GM18499 (cell line): ENCODE results near the gene FNTB.

Experiments
- ATAC-seq: cut with Tn5 transposase; IDR thresholded peaks from one replicate; pipeline ENCODE4 v1.9.1; 2021; ENCODE audit warnings: moderate number of reproducible peaks; ENCODE audit not compliant: insufficient read depth, unreplicated experiment

The FNTB gene

DNA sequence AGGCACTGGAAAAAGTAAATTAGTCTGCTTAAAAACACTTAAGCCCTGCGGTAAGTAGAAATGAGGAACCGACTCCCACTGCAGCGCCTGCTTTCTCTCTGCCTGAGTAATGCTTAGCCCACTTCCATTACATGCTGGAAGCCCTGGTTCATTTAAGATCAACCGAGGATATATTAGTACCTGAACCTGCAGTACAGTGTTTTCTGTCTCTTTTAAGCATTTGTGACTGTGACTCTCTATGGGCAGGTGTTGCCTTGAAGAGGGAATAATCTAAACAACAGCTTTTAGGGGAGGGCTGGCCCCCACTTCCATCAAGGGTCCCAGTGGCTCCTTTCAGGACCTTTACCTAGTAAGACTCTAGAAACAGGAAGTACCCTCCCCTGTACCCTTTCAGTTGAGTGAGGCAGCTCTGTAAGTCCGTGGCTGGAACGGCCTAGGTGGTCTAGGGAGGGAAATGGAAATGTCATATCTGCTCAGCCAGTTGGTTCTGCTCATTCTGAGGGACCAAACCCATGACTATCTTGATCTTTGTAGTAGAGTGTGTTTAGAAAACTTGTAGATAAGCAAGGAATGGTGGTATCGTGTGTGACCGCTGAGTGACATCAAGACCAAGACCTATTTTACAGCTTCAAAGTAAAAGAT, 56.2 kb downstream of the FNTB start:
- ATAC-seq: no peak

DNA sequence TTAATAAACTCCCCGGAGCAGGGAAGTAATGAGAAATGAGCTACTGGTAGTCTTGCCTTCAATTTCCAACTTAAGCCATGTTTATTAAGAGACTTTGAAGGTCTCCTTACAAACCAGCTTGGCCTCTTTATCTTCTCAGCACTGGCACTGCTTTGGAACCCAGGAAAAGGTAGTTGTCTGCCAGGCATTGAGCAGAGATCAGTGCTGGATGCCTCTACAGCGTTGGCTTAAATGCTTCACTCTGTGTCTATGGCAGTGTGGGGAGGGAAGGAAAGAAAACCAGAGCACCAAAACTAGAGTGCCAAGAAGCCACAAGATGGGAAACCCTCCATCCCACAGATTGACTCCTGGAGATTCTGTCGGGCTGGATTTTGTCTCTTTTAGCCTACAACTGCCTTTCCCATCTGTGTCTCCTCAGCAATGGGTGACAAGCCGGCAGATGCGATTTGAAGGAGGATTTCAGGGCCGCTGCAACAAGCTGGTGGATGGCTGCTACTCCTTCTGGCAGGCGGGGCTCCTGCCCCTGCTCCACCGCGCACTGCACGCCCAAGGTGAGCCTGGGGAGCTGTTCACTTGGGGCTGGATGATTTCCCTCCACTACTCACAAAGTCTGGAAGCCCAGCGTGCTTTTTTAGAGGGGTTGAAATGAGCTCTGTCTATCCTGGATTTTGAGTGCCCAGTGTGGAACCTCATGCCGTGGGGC, 57.3 kb downstream of the FNTB start:
- no peak for ATAC-seq

DNA sequence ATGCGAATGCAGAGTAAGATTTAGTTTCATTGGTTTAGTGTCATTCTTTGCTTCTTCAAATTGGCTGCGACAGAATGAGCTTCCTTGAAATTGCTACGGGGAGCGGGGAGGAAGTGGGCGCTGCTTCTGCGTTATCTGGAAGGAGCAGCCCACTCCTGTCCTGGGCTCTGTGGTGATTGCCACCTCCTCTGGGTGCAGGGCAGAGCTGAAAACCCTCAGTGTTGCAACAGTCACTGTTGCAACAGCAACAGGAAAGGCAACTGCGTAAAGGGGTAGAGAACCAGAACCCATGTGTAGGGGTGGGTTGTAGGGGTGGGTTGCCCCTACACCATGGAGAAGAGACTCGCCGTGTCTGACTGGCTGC, 57.9 kb downstream of the FNTB start:
- no peak for ATAC-seq

DNA sequence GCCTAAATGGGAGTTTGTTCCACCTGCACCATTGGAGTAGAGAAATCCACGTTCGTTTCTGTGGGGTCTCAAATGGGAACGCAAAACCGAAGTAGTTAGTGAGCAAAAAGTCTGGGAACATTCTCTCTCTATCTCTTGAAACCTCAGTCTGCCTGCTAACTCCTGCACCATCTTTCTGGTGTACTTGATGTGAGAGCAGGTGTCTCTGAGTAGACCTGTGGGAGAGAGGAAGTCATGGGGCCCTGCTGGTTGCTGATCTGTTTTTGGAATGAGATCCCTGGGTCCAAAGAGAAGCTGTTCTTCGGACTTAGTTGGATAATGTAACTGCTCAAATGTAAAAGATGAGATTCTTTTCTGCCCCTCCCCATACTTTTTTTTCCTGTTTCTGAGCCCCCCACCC, 58.3 kb downstream of the FNTB start:
- ATAC-seq: no peak

- no peak for ATAC-seq
These were observed 59.0 kb downstream of the FNTB start for GRCh38 chr14:65045709-65046108.

- no peak for ATAC-seq
These were observed 66.1 kb downstream of the FNTB start for GRCh38 chr14:65052832-65053231.

DNA sequence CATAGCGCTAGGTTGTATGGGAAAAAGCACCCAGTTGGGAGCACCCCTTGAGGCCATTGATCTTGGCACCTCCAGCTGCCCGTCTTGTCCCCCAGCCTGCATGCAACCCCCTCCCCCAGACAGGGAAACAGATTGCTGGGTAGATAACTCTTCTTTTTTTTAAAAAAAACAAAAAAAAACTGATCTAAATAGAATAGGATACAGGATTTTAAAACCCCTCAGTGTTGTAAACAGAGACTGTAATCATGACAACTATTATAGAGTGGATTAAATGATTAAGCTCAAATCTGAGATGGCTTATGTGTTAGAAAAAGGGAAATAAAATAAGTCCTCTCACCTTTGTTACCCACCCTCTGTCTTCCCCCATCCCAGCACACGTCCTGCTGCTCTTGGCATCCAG, 66.8 kb downstream of the FNTB start:
- ATAC-seq: no peak

- no peak for ATAC-seq
These were observed 67.9 kb downstream of the FNTB start for GRCh38 chr14:65054471-65055085.

DNA sequence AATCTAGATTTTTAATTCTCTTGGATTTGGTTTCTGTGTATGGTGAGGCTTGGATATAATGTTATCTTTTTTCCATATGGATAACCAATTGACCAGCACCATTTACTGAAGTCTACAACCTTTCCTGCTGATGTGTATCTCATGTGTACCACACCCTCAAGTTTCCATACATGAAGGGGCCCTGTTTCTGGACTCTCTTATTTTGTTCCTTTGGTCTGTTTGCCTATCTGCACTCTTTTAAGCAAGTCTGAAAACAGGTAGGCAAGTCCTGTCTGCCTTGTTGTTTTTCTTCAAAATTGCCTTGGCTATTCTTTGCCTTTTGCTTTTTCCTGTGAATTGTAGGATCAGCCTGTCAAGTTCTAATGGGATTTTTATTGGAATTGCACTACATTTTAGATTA, 71.0 kb downstream of the FNTB start:
- ATAC-seq: no peak

GRCh38 chr14:65062096-65063075, 75.7 kb downstream of the FNTB start:
- ATAC-seq: no peak

DNA sequence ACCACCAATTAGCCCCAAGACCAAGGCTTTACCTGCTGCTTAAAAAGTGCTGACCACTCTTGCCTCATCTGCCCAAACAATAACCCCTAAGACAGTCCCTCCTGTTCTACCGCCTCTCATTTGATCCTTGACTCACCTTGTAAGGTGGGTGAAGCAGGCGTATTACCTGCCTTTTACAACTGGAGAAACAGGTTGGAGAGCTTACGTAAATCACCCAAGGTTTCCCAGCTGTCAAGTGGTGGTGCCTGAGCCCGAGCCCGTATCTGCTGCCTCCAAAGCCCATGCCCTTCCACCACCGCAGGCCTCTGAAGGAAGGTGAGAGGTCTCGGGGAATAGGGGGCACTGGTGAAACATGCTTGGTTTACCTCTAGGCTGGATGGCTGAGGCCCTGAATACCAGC, 79.0 kb downstream of the FNTB start:
- no peak for ATAC-seq

DNA sequence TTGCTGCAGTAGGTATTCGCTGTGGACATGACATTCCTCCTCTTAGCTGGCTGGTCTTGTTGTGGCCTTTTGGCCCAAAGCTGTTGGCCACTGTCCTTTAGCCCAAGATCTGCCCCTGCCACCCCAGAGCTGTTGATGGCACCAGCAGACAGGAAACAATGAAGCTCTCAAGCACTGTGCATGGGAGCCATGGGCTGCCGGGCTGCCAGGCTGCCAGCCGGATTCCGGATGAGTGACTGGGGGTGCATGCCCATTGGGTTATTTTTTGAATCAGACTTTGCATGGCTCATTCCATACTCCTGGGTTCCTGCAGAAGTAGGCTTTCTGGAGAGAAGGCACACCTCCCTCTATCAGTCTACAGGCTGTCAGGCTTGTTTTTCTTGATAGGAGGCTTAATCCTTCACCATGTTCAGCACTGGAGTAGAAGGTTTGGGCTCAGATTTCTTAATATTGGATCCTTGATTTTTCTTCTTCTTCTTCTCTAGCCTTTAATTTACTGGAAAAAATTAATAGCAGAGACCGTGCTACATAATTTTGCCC, 83.2 kb downstream of the FNTB start:
- no peak for ATAC-seq

DNA sequence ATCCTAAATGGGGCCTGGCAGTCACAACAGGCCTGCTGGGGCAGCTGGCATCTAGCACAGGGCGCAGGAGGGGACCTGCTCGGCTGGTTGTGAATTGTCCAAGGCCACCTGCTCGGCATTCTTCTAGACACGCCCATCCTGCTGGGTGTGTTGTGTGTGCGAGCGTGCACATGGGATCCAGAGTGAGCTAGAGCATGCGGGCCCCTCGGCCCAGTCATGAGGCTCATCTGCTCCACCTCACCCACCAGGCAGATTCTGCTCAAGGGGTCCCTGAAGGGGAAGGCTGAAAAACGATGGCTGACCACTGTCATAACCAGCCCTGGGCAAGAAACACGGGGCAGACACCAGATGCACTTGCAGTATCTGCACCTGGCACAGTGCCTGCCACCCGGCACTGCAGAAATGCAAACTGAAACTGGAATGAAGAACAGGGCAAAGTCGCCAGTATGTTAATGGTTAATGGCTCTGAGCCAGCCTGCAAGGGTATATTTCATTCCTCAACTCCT, 83.8 kb downstream of the FNTB start:
- no peak for ATAC-seq

- no peak for ATAC-seq
These were observed 84.8 kb downstream of the FNTB start for GRCh38 chr14:65071544-65071943.

DNA sequence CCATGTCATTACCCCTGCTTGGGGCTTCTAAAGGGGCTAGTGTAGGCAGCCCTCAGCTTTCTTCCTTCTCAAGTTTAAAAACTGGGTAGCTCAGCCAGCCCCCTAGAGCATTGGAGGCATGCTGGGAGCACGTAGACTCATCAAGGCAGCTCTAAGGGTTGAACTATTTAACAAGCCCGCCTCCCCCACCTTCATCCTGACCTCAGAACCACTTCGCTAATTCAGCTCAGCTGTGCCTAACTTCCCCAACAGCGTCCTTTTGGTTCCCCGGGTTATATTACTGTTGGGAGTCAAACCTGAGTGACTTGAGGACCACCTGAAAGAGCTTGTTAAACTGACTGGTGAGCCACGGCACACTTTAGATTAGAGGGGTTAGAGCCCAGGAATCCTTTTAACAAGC, 85.6 kb downstream of the FNTB start:
- ATAC-seq: no peak

GRCh38 chr14:65072937-65073336, 86.2 kb downstream of the FNTB start:
- no peak for ATAC-seq

DNA sequence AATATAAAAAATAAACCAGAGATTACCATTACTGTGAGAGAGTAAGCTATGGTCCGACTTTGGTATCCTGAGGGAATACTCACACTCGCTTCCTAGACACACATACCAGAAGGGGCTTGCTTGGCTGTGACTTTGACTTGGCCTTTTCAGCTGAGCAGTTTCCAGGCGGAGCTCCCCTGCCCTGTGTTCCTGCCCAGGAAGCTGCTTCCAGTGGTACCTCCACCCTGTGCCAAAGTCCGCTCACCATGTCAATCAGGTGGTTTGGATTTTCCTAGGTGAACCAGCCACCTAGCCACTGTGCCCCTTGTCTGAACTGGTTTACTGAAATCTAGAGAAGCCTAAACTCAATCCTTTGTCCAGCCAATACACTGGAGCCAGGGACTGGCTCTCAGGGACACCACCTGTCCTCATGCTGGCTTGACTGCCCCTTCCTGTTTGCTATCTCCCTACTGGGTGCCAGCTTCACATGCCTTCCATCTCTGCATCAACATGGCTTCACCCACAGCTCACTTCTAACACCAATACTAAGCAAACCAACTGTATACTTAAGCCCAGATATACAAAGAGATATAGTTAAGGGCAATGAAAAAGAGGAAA, 87.0 kb downstream of the FNTB start:
- ATAC-seq: no peak

GRCh38 chr14:65074449-65075150, 87.9 kb downstream of the FNTB start:
- no peak for ATAC-seq

DNA sequence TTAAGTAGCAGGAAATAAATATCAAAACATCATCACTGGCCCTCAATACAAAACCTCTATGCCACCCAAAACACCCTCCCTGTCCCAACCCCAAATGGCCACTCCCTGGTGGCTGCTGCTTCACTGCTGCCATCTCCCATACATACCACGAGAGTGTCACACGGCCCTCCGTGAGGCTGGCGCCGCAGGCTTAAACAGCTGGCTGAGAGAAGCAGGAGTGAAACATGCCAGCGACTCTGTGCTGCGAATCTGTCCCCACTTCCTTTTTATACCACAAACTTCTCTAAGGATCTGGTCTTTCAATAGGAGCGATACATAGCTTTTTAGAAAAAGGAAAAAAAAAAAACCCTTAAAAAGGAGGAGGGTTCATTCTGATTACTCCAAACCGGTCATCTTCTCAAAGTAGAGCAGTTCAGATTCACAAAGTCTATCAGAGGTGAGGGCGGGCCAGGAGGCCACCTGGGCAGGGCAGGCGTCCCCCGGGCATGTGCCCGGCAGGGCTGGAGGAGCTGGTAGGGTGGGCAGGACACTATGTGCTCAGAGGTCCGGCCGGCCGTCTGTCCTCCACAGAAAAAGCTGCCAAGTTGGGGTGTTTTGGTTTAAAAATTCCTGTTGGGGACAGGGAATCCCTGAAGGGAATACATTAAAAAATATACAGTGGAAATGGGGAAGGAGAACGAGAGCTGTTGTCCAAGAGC, 89.1 kb downstream of the FNTB start:
- ATAC-seq: no peak
